Upper lobe of right lung (tissue), 1 donor: ENCODE data around the gene DES. TPM values are rescaled to one million over a fixed set of nuclear protein-coding genes. Genes with fewer than 3 reads are reported as not detected.

Experiments used
- ATAC-seq: fragments of 200-7000 bp; cut with Tn5 transposase; one replicate; pipeline ENCODE4 v1.9.1; 2020; ENCODE audit warnings: mild to moderate bottlenecking, moderate library complexity
- DNase-seq: peaks from one replicate; pipeline ENCODE4 v3.0.0-alpha.2; 2020
- H3K27ac ChIP-seq: fragments of 200-600 bp; one replicate; pipeline ENCODE4 v1.8.0; 2022
- H3K27me3 ChIP-seq: fragments of 200-600 bp; one replicate; pipeline ENCODE4 v1.8.0; 2022; ENCODE audit warnings: mild to moderate bottlenecking
- H3K36me3 ChIP-seq: fragments of 200-600 bp; one replicate; pipeline ENCODE4 v1.8.0; 2022
- H3K4me1 ChIP-seq: fragments of 200-600 bp; one replicate; pipeline ENCODE4 v1.8.0; 2022
- H3K4me3 ChIP-seq: fragments of 200-600 bp; one replicate; pipeline ENCODE4 v1.8.0; 2022; ENCODE audit warnings: mild to moderate bottlenecking
- H3K9me3 ChIP-seq: fragments of 200-600 bp; one replicate; pipeline ENCODE4 v1.8.0; 2022
- intact Hi-C: fragments of 100-400 bp; cut with DNase I; formaldehyde crosslinking; loops from one replicate; pipeline ENCODE4 v1.11.0; 2022
- total RNA-seq: library from RNA; stranded (reverse); fragmentation: NEBNext Ultra II Directional; extraction: Animal tissue kit (Norgen Biotek cat#: 25700); gene quantifications from one replicate; pipeline ENCODE4 v1.2.1, GENCODE V29; 2021
- TF ChIP-seq, protein P1 (sequence below): fragments of 200-600 bp; IDR thresholded peaks from one replicate; pipeline ENCODE4 v1.8.0; 2022; ENCODE audit warnings: antibody characterized with exemption
- donor health status: DM: no; HTN: yes; CAD: no; lungs with severe emphysema.

Gene DES
- total RNA-seq, 1 donor from 2014 or later, result 59.4 TPM

- no peaks in the 10 kb centered on the region for H3K27me3 ChIP-seq
- no peaks in the 10 kb centered on the region for H3K36me3 ChIP-seq
- peaks cover 7% of the 10 kb centered on the region for H3K4me1 ChIP-seq
- H3K9me3 ChIP-seq, result no peaks in the 10 kb centered on the region
- no peak overlapping the region for H3K4me3 ChIP-seq
- no peak overlapping the region for H3K27ac ChIP-seq
- DNase-seq, result no peak
- TF ChIP-seq, protein P1, sequence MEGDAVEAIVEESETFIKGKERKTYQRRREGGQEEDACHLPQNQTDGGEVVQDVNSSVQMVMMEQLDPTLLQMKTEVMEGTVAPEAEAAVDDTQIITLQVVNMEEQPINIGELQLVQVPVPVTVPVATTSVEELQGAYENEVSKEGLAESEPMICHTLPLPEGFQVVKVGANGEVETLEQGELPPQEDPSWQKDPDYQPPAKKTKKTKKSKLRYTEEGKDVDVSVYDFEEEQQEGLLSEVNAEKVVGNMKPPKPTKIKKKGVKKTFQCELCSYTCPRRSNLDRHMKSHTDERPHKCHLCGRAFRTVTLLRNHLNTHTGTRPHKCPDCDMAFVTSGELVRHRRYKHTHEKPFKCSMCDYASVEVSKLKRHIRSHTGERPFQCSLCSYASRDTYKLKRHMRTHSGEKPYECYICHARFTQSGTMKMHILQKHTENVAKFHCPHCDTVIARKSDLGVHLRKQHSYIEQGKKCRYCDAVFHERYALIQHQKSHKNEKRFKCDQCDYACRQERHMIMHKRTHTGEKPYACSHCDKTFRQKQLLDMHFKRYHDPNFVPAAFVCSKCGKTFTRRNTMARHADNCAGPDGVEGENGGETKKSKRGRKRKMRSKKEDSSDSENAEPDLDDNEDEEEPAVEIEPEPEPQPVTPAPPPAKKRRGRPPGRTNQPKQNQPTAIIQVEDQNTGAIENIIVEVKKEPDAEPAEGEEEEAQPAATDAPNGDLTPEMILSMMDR, result peak; percentile 95
- ATAC-seq, result peak; percentile 87
- intact Hi-C loops, result loop anchor here (10.0 kb wide), 1 partner anchor 122 kb away; no protein-coding TSS in a partner anchor
Measured at GRCh38 chr2:219402665-219403515, 15.3 kb upstream of the DES start.

DNA sequence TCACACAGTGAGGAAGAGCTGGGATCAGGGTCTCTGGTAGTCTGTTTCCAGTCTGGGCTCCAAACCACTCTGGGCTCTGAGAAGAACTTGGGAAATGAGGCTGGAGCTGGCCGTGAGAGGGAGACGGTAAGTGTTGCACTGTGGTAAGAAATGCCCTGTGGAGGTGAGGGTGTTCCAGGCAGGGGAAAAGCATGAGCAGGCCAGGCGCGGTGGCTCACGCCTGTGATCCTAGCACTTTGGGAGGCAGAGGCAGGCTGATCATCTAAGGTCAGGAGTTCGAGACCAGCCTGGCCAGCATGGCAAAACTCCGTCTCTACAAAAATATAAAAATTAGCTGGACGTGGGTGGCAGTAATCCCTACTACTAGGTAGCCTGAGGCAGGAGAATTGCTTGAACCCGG lies 14.3 kb upstream of the DES start:
- TF ChIP-seq, protein P1, result no peak
- Histone ChIP-seq H3K9me3 (no peaks in the 10 kb centered on the region), H3K36me3 (no peaks in the 10 kb centered on the region), H3K27me3 (no peaks in the 10 kb centered on the region), H3K4me3 (no peak overlapping the region), H3K4me1 (peaks cover 4% of the 10 kb centered on the region), H3K27ac (no peak overlapping the region)
- intact Hi-C loops, result loop anchor here (10.0 kb wide), 1 partner anchor 121 kb away; no protein-coding TSS in a partner anchor
- DNase-seq (no peak), ATAC-seq (no peak)

DNA sequence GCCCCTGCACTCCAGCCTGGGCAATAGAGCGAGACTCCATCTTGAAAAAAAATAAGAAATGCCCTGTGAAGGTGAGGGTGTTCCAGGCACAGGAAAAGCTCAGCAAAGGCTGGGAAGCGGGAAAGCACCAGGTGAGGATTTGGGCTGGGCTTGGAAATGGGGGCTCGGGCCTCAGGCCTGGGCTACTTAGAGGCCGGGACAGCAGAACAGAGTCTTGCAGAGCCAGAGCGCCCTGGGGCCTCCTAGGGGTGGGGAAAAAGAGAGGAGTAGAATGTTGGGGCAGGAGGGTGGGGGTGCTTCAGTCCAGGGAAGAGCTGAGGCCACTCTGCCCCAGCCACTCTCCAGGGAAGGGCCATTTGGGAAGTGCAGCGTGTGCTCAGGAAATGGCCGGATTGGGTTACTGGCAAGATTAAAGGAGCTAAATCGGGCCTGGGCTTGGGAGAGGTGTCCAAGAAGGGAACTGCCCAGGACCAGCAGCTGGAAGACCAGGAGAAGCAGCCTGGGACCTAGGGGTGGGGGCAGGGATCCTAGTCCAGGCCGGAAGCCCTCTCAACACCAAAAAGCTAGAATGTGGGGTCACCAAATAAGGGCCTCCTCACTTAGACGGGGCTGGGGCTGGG lies 13.8 kb upstream of the DES start:
- H3K27ac ChIP-seq, result no peak overlapping the region
- TF ChIP-seq, protein P1, result no peak
- H3K36me3 ChIP-seq, result no peaks in the 10 kb centered on the region
- H3K27me3 ChIP-seq, result no peaks in the 10 kb centered on the region
- no peak for ATAC-seq
- H3K9me3 ChIP-seq, result no peaks in the 10 kb centered on the region
- no peaks in the 10 kb centered on the region for H3K4me1 ChIP-seq
- no peak for DNase-seq
- H3K4me3 ChIP-seq, result no peak overlapping the region
- intact Hi-C loops, result loop anchor here (10.0 kb wide), 1 partner anchor 120 kb away; no protein-coding TSS in a partner anchor

- no peaks in the 10 kb centered on the region for H3K36me3 ChIP-seq
- ATAC-seq, result no peak
- TF ChIP-seq, protein P1, result no peak
- no peak overlapping the region for H3K4me3 ChIP-seq
- no peaks in the 10 kb centered on the region for H3K4me1 ChIP-seq
- intact Hi-C loops, result loop anchor here (10.0 kb wide), 1 partner anchor 120 kb away; no protein-coding TSS in a partner anchor
- no peak overlapping the region for H3K27ac ChIP-seq
- H3K27me3 ChIP-seq, result no peaks in the 10 kb centered on the region
- no peaks in the 10 kb centered on the region for H3K9me3 ChIP-seq
- DNase-seq, result no peak
Measured at GRCh38 chr2:219404954-219405353, 13.2 kb upstream of the DES start.

GRCh38 chr2:219405451-219405850 lies 12.7 kb upstream of the DES start:
- H3K9me3 ChIP-seq, result no peaks in the 10 kb centered on the region
- ATAC-seq (no peak), DNase-seq (no peak)
- no peaks in the 10 kb centered on the region for H3K27me3 ChIP-seq
- intact Hi-C loops, result loop anchor here (10.0 kb wide), 1 partner anchor 119 kb away; no protein-coding TSS in a partner anchor
- no peaks in the 10 kb centered on the region for H3K4me1 ChIP-seq
- no peak overlapping the region for H3K4me3 ChIP-seq
- no peaks in the 10 kb centered on the region for H3K36me3 ChIP-seq
- no peak overlapping the region for H3K27ac ChIP-seq
- TF ChIP-seq, protein P1, result no peak
